Measurements from ENCODE around the gene RRBP1. TPM values are rescaled to one million over a fixed set of nuclear protein-coding genes. Genes with fewer than 3 reads are reported as not detected.

RRBP1 gene
- total and polyA plus RNA-seq, 4 donors, result 75.4 to 202 (median 130) TPM

GRCh38 chr20:17663486-17663885 is 18.6 kb downstream of the RRBP1 start:
- peaks cover 14 to 52% (median 45%) of the 10 kb centered on the region in 4 donors for H3K4me1 ChIP-seq (ENCODE audit: control insufficient read depth in 4 of 4, insufficient read depth in 4 of 4, low read length in 3 of 4)
- no peak overlapping the region for H3K9ac ChIP-seq (ENCODE audit: low read depth in 1 of 2, low read length in 2 of 2)
- no peaks in the 10 kb centered on the region for H3K27me3 ChIP-seq (ENCODE audit: control insufficient read depth in 4 of 4, insufficient read depth in 4 of 4, low read length in 3 of 4)
- no peak for DNase-seq (ENCODE audit: low spot score)
- peak overlapping the region in 1 of 2 donors; percentile 8 for H3K27ac ChIP-seq (ENCODE audit: low read depth in 1 of 2, low read length in 2 of 2)
- no peak overlapping the region for H3K4me3 ChIP-seq (ENCODE audit: low read depth in 1 of 3, low read length in 3 of 3)
- peaks cover 1 to 20% (median 16%) of the 10 kb centered on the region in 4 donors for H3K36me3 ChIP-seq (ENCODE audit: control insufficient read depth in 4 of 4, insufficient read depth in 3 of 4, low read depth in 1 of 4, low read length in 3 of 4)
- peaks cover 0 to under 1% (median 0%) of the 10 kb centered on the region in 4 donors for H3K9me3 ChIP-seq (ENCODE audit: control insufficient read depth in 4 of 4, low read length in 3 of 4)
- WGBS, result 43% methylated on average over 5 of the region's 5 CpGs
- TF ChIP-seq JUND (IDR thresholded peaks at IDR 0.05) (no peak), SP1 (IDR thresholded peaks at IDR 0.05) (no peak), FOXA1 (IDR thresholded peaks at IDR 0.05) (no peak), YY1 (IDR thresholded peaks at IDR 0.05) (no peak), GABPA (IDR thresholded peaks at IDR 0.05 in 1 of 2, conservative IDR thresholded peaks at IDR 0.05 in 1 of 2) (no peak), CTCF (IDR thresholded peaks at IDR 0.05; ENCODE audit: low read depth, low read length, missing input control) (no peak), RXRA (IDR thresholded peaks at IDR 0.05) (no peak), REST (IDR thresholded peaks at IDR 0.05) (no peak), EGR1 (IDR thresholded peaks at IDR 0.05; ENCODE audit: low read depth in 2 of 2) (no peak), HNF4A (conservative IDR thresholded peaks at IDR 0.05) (no peak), TAF1 (conservative IDR thresholded peaks at IDR 0.05) (no peak), HNF4G (IDR thresholded peaks at IDR 0.05) (no peak), ATF3 (IDR thresholded peaks at IDR 0.05) (no peak), ZBTB33 (IDR thresholded peaks at IDR 0.05) (no peak), FOXA2 (IDR thresholded peaks at IDR 0.05) (no peak), RAD21 (IDR thresholded peaks at IDR 0.05) (no peak), NR2F2 (IDR thresholded peaks at IDR 0.05) (no peak)
- TF ChIP-seq, protein P1, sequence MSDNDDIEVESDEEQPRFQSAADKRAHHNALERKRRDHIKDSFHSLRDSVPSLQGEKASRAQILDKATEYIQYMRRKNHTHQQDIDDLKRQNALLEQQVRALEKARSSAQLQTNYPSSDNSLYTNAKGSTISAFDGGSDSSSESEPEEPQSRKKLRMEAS (IDR thresholded peaks at IDR 0.05), result no peak
